Effector CD8-positive, alpha-beta T cell (primary cell): ENCODE results near the gene HELZ.

ENCODE experiments used
- DNase-seq: peaks from one replicate; lab custom pipeline; 2025; lab: John Stamatoyannopoulos, UW

The HELZ gene

GRCh38 chr17:67186782-67187181 is 58.2 kb downstream of the HELZ start:
- no peak for DNase-seq

- DNase-seq: no peak
These were observed 61.5 kb downstream of the HELZ start for GRCh38 chr17:67183531-67183930.

DNA sequence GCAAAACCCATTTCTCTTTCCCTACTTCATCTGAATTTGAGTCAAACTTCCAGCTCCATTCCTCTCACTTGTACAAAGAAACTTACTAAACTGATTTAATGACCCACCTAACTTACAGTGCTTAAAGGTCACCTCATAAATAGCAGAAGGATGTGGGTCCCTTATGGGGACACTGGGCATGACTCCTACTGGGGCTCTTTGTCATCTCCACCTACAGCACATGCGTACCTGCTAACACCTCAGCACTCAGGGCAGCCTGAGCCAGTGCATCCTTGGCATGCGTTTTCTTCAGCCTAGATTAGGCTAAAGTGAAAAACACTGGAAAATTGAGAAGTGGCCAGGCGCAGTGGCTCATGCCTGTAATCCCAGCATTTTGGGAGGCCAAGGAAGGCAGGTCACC is 63.2 kb downstream of the HELZ start:
- no peak for DNase-seq

- no peak for DNase-seq
These were observed 64.7 kb downstream of the HELZ start for GRCh38 chr17:67180275-67180674.

DNA sequence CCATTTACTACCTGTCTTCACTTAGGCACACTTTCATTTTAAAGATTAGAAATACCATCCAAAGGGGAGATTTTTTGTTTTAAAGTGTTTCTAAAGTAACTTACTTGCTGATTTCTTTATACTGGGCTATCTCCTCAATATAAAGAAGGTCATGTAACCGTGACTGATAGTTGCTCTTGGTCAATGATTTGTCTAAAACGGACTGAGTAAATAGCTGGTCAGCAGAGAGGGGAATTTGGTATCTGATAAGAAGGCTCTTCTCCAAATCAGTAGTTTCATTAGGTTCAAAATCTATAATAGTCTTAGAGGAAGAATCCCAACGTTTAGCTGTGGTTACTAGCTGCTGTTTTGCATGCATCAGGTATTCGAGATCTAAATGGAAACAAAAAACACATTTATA is 66.4 kb downstream of the HELZ start:
- DNase-seq: no peak

- DNase-seq: no peak
These were observed 67.3 kb downstream of the HELZ start for GRCh38 chr17:67177732-67178131.

GRCh38 chr17:67174190-67174589 is 70.8 kb downstream of the HELZ start:
- DNase-seq: no peak

DNA sequence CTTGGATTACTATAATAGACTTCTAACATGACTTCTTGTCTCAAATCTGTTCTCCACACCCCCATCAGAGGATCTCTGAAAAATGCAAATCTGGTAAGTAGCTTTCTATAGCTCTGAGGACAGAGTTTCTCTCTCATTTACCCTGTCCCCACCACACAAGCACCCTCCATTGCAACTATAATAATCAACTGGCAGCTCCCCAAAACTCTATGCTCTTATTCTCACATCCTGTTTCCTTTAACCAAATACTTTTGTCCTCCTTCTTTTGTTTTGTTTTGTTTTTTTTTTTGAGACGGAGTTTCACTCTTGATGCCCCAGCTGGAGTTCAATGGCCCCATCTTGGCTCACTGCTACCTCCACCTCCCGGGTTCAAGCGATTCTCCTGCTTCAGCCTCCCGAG is 73.4 kb downstream of the HELZ start:
- DNase-seq: no peak

- DNase-seq: no peak
These were observed 76.5 kb downstream of the HELZ start for GRCh38 chr17:67168496-67168895.

DNA sequence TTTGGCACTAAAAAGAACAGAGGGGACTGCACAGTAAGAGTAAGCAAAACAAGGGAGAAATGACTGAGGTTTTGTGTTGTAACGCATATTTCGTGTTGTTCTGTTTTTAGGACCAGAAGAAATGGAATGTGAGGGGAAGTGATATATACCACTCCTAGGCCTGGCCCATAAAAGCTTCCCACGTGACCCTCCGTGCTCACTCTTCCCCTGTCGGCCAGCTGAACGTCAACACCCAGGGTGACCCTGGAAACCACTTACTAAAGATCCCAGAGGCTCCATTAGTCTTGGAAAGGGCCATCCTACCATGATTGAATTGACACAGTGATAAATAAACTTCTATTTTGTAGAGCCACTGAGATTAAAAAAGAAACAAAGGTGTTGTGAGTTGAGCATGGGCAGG is 79.8 kb downstream of the HELZ start:
- no peak for DNase-seq

- DNase-seq: no peak
These were observed 80.7 kb downstream of the HELZ start for GRCh38 chr17:67164302-67164701.

GRCh38 chr17:67162771-67163170 is 82.2 kb downstream of the HELZ start:
- DNase-seq: no peak

GRCh38 chr17:67161573-67161972 is 83.4 kb downstream of the HELZ start:
- no peak for DNase-seq

DNA sequence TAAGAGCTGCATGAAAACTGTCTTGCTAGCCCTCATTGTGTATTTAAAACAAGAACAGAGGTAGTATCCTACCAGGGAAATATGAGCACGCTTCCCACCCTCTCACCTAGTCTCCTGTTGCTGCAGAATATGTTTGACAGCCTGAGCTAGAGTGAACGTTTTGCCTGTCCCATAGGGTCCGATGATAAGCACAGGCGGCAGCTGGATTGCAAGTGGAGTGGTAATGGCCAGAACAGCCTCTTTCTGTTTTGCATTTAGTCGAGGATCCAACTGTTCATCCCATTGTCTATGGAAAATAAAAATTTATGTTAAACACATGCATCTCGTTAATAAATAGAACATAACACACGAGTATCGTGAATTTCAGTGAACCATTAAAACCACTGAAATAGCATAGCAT is 84.2 kb downstream of the HELZ start:
- no peak for DNase-seq

- no peak for DNase-seq
These were observed 87.0 kb downstream of the HELZ start for GRCh38 chr17:67157732-67158639.

GRCh38 chr17:67156269-67157199 is 88.5 kb downstream of the HELZ start:
- no peak for DNase-seq

DNA sequence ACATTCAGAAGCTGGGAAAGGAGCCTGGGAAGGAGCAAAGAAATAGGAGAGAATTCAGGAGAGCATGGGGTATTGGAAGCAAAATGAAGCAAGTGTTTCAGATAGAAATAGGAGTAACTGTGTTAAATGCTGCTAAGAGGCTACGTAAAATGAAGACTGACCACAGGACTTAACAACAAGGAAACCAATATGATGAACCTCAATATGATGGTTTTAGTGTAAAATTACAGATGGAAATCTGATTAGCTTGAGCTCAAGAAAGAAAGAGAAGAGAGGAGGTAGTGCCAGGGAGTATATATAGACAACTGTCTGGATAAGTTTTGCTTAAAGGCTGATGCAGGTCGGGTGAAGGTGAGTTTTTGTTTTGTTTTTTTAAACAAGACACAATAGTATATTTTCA is 92.2 kb downstream of the HELZ start:
- DNase-seq: no peak

GRCh38 chr17:67151717-67152116 is 93.3 kb downstream of the HELZ start:
- no peak for DNase-seq

DNA sequence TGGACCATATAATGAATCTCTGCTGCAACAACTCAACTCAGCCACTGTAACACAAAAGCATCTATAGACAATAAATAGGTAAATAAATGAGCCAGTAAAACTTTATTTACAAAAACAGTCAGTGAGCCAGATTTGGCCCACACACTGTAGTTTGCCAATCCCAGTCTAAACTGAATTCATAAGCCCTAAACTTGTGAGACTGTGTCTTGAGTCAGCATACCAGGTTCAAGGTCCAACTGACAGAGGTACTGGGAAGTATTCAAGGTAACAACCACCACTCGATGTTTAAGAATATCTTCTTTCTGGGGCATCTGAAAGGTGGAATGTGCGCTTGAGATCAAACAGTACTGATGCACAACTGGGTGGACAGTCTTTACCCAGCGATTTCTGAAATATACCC is 94.2 kb downstream of the HELZ start:
- DNase-seq: no peak

- no peak for DNase-seq
These were observed 96.6 kb downstream of the HELZ start for GRCh38 chr17:67148352-67148751.

DNA sequence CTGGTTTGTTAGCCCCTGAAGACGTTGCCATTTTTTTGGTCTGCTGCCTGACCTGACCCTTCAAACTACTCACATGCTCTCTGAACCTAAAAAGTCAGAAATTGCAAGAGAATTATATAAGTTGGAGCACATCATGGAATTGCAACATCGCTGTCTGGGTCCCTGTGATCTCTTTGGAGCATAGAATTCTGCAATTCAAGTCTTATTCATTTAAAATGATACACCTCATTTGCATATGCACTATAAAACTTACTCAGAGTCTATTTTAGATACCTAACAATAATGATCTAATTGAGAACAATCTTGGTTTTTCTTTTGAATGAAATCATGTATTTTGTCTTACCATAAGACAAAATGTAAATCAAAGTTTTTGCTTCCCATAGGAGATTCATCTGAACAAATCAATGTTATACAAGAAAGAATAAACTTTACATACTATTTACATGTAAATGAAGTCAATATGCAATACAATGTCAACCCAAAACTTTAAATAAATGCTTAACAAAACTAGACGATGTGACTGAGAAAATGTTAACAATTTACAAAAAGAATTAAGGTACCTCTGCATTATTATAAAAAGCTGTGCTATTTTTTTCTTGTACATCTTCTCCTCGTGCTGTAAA is 99.7 kb downstream of the HELZ start:
- no peak for DNase-seq

DNA sequence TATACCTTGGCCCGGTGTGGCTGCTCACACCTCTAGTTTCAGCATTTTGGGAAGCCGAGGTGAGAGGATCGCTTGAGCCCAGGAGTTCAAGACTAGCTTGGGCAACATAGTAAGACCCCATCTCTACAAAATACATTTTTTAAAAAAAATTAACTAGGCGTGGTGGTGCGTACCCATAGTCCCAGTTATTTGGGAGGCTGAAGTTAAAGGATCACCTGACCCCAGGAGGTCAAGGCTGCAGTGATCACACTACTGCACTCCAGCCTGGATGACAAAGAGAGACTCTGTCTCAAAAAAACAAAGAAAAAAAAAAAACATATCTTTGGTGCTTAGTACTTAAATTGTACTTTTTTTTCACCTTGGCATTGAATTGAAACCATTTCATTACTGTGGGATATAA is 101.7 kb downstream of the HELZ start:
- DNase-seq: no peak
